Activated naive CD8-positive, alpha-beta T cell treated with anti-CD3 and anti-CD28 coated beads, Interleukin-2, amount 50 U/mL, for 24 hours (primary cell): Measurements from ENCODE around the gene DLGAP4.
A peak's percentile ranks its signal among the peaks of the same experiment; 100 is the strongest.

Experiments used
- ATAC-seq: fragments of 150-1000 bp; cut with Tn5 transposase; one replicate; pipeline ENCODE4 v1.10.0; 2021
- DNase-seq: peaks from one replicate; pipeline ENCODE4 v3.0.0; 2021
- H3K27ac Mint-ChIP-seq: one replicate; pipeline ENCODE4 v1.8.0; 2021; ENCODE audit warnings: mild to moderate bottlenecking, mixed read lengths
- H3K27me3 Mint-ChIP-seq: one replicate; pipeline ENCODE4 v1.8.0; 2021; ENCODE audit warnings: mixed read lengths
- H3K36me3 Mint-ChIP-seq: one replicate; pipeline ENCODE4 v1.8.0; 2021; ENCODE audit warnings: low read depth, mixed read lengths
- H3K4me1 Mint-ChIP-seq: one replicate; pipeline ENCODE4 v1.8.0; 2021; ENCODE audit warnings: mixed read lengths
- H3K4me3 Mint-ChIP-seq: one replicate; pipeline ENCODE4 v1.8.0; 2021; ENCODE audit warnings: mild to moderate bottlenecking, moderate library complexity, mixed read lengths
- H3K9me3 Mint-ChIP-seq: one replicate; pipeline ENCODE4 v1.8.0; 2021; ENCODE audit warnings: mixed read lengths

The DLGAP4 gene

GRCh38 chr20:36341331-36342020 is 35.3 kb downstream of the DLGAP4 start:
- DNase-seq (no peak), ATAC-seq (no peak)
- Mint-ChIP-seq H3K4me1 (peaks cover 15% of the 10 kb centered on the region), H3K4me3 (no peak overlapping the region), H3K9me3 (no peaks in the 10 kb centered on the region), H3K27ac (no peak overlapping the region), H3K27me3 (peaks cover 15% of the 10 kb centered on the region), H3K36me3 (no peaks in the 10 kb centered on the region)

GRCh38 chr20:36342331-36343120 is 36.4 kb downstream of the DLGAP4 start:
- Mint-ChIP-seq H3K9me3 (no peaks in the 10 kb centered on the region), H3K27me3 (peaks cover 9% of the 10 kb centered on the region), H3K36me3 (no peaks in the 10 kb centered on the region), H3K4me1 (peaks cover 15% of the 10 kb centered on the region), H3K4me3 (no peak overlapping the region), H3K27ac (no peak overlapping the region)
- no peak for ATAC-seq
- no peak for DNase-seq

GRCh38 chr20:36343641-36344040 is 37.5 kb downstream of the DLGAP4 start:
- Mint-ChIP-seq H3K27me3 (peaks cover 11% of the 10 kb centered on the region), H3K4me3 (no peak overlapping the region), H3K27ac (no peak overlapping the region), H3K4me1 (peaks cover 15% of the 10 kb centered on the region), H3K9me3 (no peaks in the 10 kb centered on the region), H3K36me3 (no peaks in the 10 kb centered on the region)
- DNase-seq (no peak), ATAC-seq (no peak)

- DNase-seq (peak; percentile 18), ATAC-seq (no peak)
- H3K27ac Mint-ChIP-seq, result no peak overlapping the region
- H3K4me3 Mint-ChIP-seq, result no peak overlapping the region
- no peaks in the 10 kb centered on the region for H3K36me3 Mint-ChIP-seq
- no peaks in the 10 kb centered on the region for H3K9me3 Mint-ChIP-seq
- peaks cover 7% of the 10 kb centered on the region for H3K27me3 Mint-ChIP-seq
- H3K4me1 Mint-ChIP-seq, result peaks cover 12% of the 10 kb centered on the region
Observed at GRCh38 chr20:36344517-36345132, 38.5 kb downstream of the DLGAP4 start.

- Mint-ChIP-seq H3K4me1 (peaks cover under 1% of the 10 kb centered on the region), H3K9me3 (no peaks in the 10 kb centered on the region), H3K36me3 (no peaks in the 10 kb centered on the region), H3K27me3 (peaks cover 5% of the 10 kb centered on the region), H3K27ac (no peak overlapping the region), H3K4me3 (no peak overlapping the region)
- ATAC-seq (no peak), DNase-seq (no peak)
Observed at GRCh38 chr20:36346256-36346655, 40.1 kb downstream of the DLGAP4 start.

- H3K9me3 Mint-ChIP-seq, result no peaks in the 10 kb centered on the region
- no peak for ATAC-seq
Observed at GRCh38 chr20:36349384-36350170, 43.4 kb downstream of the DLGAP4 start.

GRCh38 chr20:36350439-36350838 is 44.3 kb downstream of the DLGAP4 start:
- H3K36me3 Mint-ChIP-seq, result no peaks in the 10 kb centered on the region
- no peaks in the 10 kb centered on the region for H3K9me3 Mint-ChIP-seq
- peaks cover 3% of the 10 kb centered on the region for H3K27me3 Mint-ChIP-seq
- ATAC-seq (no peak), DNase-seq (no peak)
- no peak overlapping the region for H3K27ac Mint-ChIP-seq
- no peak overlapping the region for H3K4me3 Mint-ChIP-seq
- H3K4me1 Mint-ChIP-seq, result no peaks in the 10 kb centered on the region

More at GRCh38 chr20:36349384-36350170, 43.4 kb downstream of the DLGAP4 start:
- H3K27ac Mint-ChIP-seq, result no peak overlapping the region
- H3K36me3 Mint-ChIP-seq, result no peaks in the 10 kb centered on the region
- no peak overlapping the region for H3K4me3 Mint-ChIP-seq
- peaks cover 3% of the 10 kb centered on the region for H3K27me3 Mint-ChIP-seq
- DNase-seq, result no peak
- H3K4me1 Mint-ChIP-seq, result no peaks in the 10 kb centered on the region

- Mint-ChIP-seq H3K4me1 (no peaks in the 10 kb centered on the region), H3K4me3 (no peak overlapping the region), H3K36me3 (no peaks in the 10 kb centered on the region), H3K27ac (no peak overlapping the region), H3K9me3 (no peaks in the 10 kb centered on the region), H3K27me3 (peaks cover 3% of the 10 kb centered on the region)
- DNase-seq (no peak), ATAC-seq (no peak)
Observed at GRCh38 chr20:36351937-36352336, 45.8 kb downstream of the DLGAP4 start.

GRCh38 chr20:36352843-36353553 is 46.9 kb downstream of the DLGAP4 start:
- Mint-ChIP-seq H3K27me3 (peaks cover 6% of the 10 kb centered on the region), H3K4me3 (no peak overlapping the region), H3K36me3 (no peaks in the 10 kb centered on the region), H3K27ac (no peak overlapping the region), H3K4me1 (no peaks in the 10 kb centered on the region), H3K9me3 (no peaks in the 10 kb centered on the region)
- DNase-seq (no peak), ATAC-seq (no peak)

- Mint-ChIP-seq H3K36me3 (no peaks in the 10 kb centered on the region), H3K27me3 (peaks cover 6% of the 10 kb centered on the region), H3K4me1 (no peaks in the 10 kb centered on the region), H3K4me3 (no peak overlapping the region), H3K9me3 (no peaks in the 10 kb centered on the region), H3K27ac (no peak overlapping the region)
- DNase-seq (no peak), ATAC-seq (no peak)
Observed at GRCh38 chr20:36353740-36354139, 47.6 kb downstream of the DLGAP4 start.

- ATAC-seq (no peak), DNase-seq (no peak)
- Mint-ChIP-seq H3K27ac (no peak overlapping the region), H3K4me3 (no peak overlapping the region), H3K9me3 (no peaks in the 10 kb centered on the region), H3K4me1 (no peaks in the 10 kb centered on the region), H3K27me3 (peaks cover 6% of the 10 kb centered on the region), H3K36me3 (no peaks in the 10 kb centered on the region)
Observed at GRCh38 chr20:36355469-36356171, 49.5 kb downstream of the DLGAP4 start.

GRCh38 chr20:36359668-36360406 is 53.7 kb downstream of the DLGAP4 start:
- Mint-ChIP-seq H3K36me3 (no peaks in the 10 kb centered on the region), H3K9me3 (no peaks in the 10 kb centered on the region), H3K27me3 (peaks cover 10% of the 10 kb centered on the region), H3K4me3 (no peak overlapping the region), H3K27ac (no peak overlapping the region), H3K4me1 (no peaks in the 10 kb centered on the region)
- DNase-seq (no peak), ATAC-seq (no peak)

GRCh38 chr20:36360429-36360828 is 54.3 kb downstream of the DLGAP4 start:
- H3K4me1 Mint-ChIP-seq, result no peaks in the 10 kb centered on the region
- no peak overlapping the region for H3K27ac Mint-ChIP-seq
- H3K9me3 Mint-ChIP-seq, result no peaks in the 10 kb centered on the region
- no peak for ATAC-seq
- H3K36me3 Mint-ChIP-seq, result no peaks in the 10 kb centered on the region
- DNase-seq, result no peak
- peaks cover 10% of the 10 kb centered on the region for H3K27me3 Mint-ChIP-seq
- H3K4me3 Mint-ChIP-seq, result no peak overlapping the region
